ENCODE measurements around the gene RGL2. TPM values are rescaled to one million over a fixed set of nuclear protein-coding genes. Genes with fewer than 3 reads are reported as not detected.

Gene RGL2
- polyA plus RNA-seq, 1 donor from 2014 or later, result 120 TPM

DNA sequence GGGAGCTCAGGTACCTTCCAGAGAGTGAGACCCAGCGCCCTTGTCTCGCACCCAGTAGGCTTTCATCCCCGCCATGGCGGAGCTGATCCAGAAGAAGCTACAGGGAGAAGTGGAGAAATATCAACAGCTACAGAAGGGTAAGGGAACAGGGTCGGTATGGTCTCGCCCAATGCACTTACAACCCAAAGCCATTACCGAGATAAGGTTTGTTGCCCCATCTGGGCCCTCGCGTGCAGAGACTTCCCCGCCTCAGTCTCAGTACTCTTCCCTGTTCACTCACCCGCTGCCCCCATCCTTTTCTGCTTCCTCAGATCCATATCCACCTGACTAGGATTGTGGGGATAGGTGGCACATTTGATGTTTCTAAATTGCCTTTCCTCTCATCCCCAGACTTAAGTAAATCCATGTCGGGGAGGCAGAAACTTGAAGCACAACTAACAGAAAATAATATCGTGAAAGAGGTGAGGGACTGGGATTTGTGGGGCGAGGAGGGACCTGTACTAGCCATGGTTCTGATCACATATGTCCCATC lies 8.9 kb downstream of the RGL2 start:
- TF ChIP-seq RAD21 (conservative IDR thresholded peaks at IDR 0.05) (no peak), POLR2AphosphoS5 (IDR thresholded peaks at IDR 0.05) (no peak), REST (IDR thresholded peaks at IDR 0.05; ENCODE audit: borderline replicate concordance) (no peak), TAF1 (IDR thresholded peaks at IDR 0.05; ENCODE audit: low read depth) (no peak), MXI1 (conservative IDR thresholded peaks at IDR 0.05; ENCODE audit: poor library complexity, severe bottlenecking) (no peak), EZH2 (IDR thresholded peaks at IDR 0.05; ENCODE audit: borderline replicate concordance, insufficient read depth, low read length, poor library complexity, severe bottlenecking) (no peak), SMC3 (conservative IDR thresholded peaks at IDR 0.05; ENCODE audit: poor library complexity) (no peak), EP300 (conservative IDR thresholded peaks at IDR 0.05; ENCODE audit: poor library complexity, severe bottlenecking) (no peak)
- TF ChIP-seq, protein P1, sequence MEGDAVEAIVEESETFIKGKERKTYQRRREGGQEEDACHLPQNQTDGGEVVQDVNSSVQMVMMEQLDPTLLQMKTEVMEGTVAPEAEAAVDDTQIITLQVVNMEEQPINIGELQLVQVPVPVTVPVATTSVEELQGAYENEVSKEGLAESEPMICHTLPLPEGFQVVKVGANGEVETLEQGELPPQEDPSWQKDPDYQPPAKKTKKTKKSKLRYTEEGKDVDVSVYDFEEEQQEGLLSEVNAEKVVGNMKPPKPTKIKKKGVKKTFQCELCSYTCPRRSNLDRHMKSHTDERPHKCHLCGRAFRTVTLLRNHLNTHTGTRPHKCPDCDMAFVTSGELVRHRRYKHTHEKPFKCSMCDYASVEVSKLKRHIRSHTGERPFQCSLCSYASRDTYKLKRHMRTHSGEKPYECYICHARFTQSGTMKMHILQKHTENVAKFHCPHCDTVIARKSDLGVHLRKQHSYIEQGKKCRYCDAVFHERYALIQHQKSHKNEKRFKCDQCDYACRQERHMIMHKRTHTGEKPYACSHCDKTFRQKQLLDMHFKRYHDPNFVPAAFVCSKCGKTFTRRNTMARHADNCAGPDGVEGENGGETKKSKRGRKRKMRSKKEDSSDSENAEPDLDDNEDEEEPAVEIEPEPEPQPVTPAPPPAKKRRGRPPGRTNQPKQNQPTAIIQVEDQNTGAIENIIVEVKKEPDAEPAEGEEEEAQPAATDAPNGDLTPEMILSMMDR (IDR thresholded peaks at IDR 0.05; ENCODE audit: poor library complexity, severe bottlenecking), result no peak
- Histone ChIP-seq H3K9me2 (ENCODE audit: insufficient read depth, low read length) (no peaks in the 10 kb centered on the region), H3K27me3 (ENCODE audit: insufficient read depth, low read depth, low read length) (no peaks in the 10 kb centered on the region), H3K9ac (ENCODE audit: low read length) (peak overlapping the region; percentile 73), H4K20me1 (ENCODE audit: insufficient read depth) (no peaks in the 10 kb centered on the region), H3K36me3 (ENCODE audit: insufficient read depth, low read length) (no peaks in the 10 kb centered on the region), H3K9me3 (ENCODE audit: low read length) (no peaks in the 10 kb centered on the region), H3K4me3 (ENCODE audit: low read length) (peak overlapping the region; percentile 82), H3F3A (ENCODE audit: insufficient read depth, low read length, poor library complexity, severe bottlenecking) (no peaks in the 10 kb centered on the region), H2AFZ (ENCODE audit: low read depth, low read length) (peak overlapping the region; percentile 62), H3K4me2 (ENCODE audit: low read length) (peak overlapping the region; percentile 91), H3K79me2 (replicated peaks; ENCODE audit: insufficient read depth, low read length) (peaks cover 11% of the 10 kb centered on the region), H3K27ac (ENCODE audit: low read length) (peak overlapping the region; percentile 38)

GRCh38 chr6:33288921-33289783 lies 9.6 kb downstream of the RGL2 start, which contains the start of the genes PFDN6 and WDR46:
Gene PFDN6, plus strand, starts transcription at chr6:33289601. Its CDS starts 256 bp downstream, at chr6:33289857.
Gene WDR46, minus strand, starts transcription at chr6:33289239. Its CDS starts 69 bp downstream, at chr6:33289170.
- Histone ChIP-seq H3K4me3 (ENCODE audit: low read length) (peak within 1 kb of the TSS; percentile 82), H2AFZ (ENCODE audit: low read depth, low read length) (peak within 1 kb of the TSS; percentile 62), H3K36me3 (ENCODE audit: insufficient read depth, low read length) (no peaks in the 10 kb centered on the region), H3K27me3 (ENCODE audit: insufficient read depth, low read depth, low read length) (no peaks in the 10 kb centered on the region), H3K9me2 (ENCODE audit: insufficient read depth, low read length) (no peaks in the 10 kb centered on the region), H3K4me2 (ENCODE audit: low read length) (peak within 1 kb of the TSS; percentile 91), H3K9me3 (ENCODE audit: low read length) (no peaks in the 10 kb centered on the region), H3K27ac (ENCODE audit: low read length) (peak within 1 kb of the TSS; percentile 38), H3K79me2 (replicated peaks; ENCODE audit: insufficient read depth, low read length) (peaks cover 11% of the 10 kb centered on the region), H4K20me1 (ENCODE audit: insufficient read depth) (no peaks in the 10 kb centered on the region), H3F3A (ENCODE audit: insufficient read depth, low read length, poor library complexity, severe bottlenecking) (no peaks in the 10 kb centered on the region), H3K9ac (ENCODE audit: low read length) (peak within 1 kb of the TSS; percentile 73)
- no peak for TF ChIP-seq SMC3 (conservative IDR thresholded peaks at IDR 0.05; ENCODE audit: poor library complexity)
- TF ChIP-seq RAD21 (conservative IDR thresholded peaks at IDR 0.05), result peak; percentile 32
- peak; percentile 100 for TF ChIP-seq MXI1 (conservative IDR thresholded peaks at IDR 0.05; ENCODE audit: poor library complexity, severe bottlenecking)
- TF ChIP-seq REST (IDR thresholded peaks at IDR 0.05; ENCODE audit: borderline replicate concordance), result no peak
- peak; percentile 70 for TF ChIP-seq POLR2AphosphoS5 (IDR thresholded peaks at IDR 0.05)

Measured in neural cell (in vitro differentiated cells).